ENCODE data around the gene AGPAT3.

AGPAT3 gene

DNA sequence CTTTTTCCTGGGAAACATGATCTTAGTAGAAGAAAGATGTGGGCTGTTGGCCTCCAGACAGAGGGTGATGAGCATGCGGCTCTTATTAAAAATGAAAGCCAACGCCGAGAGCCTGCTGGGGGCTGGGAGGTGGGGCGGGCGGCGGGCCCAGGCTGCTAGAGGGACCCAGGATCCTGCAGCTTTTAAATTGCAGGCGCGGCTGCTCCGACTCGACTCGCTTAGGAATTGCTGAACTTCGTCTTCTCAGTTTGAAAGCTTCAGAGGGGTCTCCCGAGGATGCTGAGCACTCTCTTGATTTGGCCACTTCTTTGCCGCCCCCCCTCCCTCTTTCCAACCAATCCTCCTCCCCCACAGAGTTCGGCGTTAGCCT lies 1.2 kb downstream of the AGPAT3 start:
- peak; percentile 66 for DNase-seq

DNA sequence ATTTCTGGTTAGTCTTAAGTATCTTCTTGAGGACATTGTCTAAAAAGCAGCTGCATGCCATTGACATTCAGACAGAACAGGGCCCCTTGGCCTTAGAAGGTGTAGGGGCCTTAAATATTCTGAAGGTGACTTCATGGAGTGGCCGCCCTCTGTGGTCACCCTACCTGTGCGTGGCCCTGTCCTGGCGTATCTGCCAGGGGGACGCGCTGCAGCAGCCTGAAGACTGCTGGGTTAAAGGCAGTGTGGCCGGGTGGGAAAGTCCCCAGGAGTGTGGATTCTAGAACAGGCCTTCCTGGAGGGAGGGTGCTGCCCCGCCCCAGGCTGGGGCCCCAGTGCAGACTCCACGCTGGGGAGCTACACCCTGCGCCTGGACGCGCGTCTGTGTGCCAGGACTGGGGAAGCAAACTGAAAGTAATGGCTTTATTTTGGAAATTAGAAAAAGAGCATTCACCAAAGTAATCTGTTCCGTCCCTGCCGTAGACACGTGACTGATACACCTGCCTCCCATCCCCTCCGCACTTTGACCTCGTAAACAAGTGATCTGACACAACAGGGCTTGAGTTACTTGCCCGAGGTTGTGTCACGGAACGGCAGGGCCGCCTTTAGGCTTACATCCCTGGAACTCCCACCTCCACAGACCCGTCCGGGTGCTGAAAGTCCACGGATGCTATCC lies 1.8 kb downstream of the AGPAT3 start:
- DNase-seq, result peak; percentile 51

DNA sequence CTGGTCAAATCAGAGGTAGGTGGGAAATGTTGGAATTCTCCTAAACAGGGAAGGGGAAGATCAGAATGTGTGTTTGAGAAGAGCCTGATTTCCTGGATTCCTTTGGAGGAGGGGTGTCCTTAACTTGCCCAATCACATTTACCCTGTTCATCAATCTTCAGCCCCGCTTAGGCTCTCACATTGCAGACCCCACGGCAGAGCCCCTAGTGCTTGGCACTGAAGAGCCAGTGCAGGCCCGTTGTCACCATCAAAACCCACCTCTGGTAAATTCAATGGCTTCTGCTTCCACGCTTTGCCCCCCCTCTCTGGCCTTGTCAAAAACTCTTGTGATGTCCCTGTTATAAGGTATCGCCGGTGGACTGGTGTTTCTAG lies 2.3 kb downstream of the AGPAT3 start:
- DNase-seq, result no peak

DNA sequence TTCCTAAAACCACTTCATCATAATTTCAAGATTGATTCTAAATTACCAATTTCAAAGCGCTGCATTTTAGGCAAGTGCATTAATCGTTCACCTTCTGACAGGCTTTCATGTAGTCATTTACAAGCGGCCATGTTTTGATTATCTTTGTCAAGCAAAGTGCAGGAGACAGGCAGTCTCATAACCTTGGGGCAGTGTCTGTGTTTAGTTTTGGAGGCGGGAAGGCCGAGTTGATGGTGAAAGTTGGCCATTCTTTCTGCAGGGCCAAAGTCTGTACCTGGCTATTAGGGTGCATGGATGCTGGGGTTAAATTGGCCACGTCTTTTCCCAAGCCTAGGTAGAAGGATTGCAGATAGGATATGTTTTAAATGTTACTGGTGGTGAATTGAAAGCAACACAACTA lies 2.9 kb downstream of the AGPAT3 start:
- DNase-seq, result no peak

DNA sequence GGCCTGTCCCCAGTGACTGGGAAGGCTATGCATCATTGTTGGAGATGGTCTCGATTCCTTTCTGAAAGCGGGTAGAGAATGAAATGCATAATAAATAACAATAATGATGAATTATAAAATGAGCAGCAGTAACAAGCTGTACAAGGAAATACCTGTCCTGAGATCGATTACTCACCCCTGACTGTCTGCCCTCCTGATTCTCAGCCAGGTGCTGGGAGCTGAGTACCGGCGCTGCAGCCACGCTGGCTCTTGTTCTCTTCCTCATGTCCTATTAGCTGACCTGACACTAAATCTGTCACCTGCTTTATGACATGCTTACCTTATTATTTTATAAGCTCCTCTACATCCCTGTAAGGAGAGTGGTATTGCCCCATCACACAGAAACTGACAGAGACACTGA lies 3.4 kb downstream of the AGPAT3 start:
- no peak for DNase-seq

DNA sequence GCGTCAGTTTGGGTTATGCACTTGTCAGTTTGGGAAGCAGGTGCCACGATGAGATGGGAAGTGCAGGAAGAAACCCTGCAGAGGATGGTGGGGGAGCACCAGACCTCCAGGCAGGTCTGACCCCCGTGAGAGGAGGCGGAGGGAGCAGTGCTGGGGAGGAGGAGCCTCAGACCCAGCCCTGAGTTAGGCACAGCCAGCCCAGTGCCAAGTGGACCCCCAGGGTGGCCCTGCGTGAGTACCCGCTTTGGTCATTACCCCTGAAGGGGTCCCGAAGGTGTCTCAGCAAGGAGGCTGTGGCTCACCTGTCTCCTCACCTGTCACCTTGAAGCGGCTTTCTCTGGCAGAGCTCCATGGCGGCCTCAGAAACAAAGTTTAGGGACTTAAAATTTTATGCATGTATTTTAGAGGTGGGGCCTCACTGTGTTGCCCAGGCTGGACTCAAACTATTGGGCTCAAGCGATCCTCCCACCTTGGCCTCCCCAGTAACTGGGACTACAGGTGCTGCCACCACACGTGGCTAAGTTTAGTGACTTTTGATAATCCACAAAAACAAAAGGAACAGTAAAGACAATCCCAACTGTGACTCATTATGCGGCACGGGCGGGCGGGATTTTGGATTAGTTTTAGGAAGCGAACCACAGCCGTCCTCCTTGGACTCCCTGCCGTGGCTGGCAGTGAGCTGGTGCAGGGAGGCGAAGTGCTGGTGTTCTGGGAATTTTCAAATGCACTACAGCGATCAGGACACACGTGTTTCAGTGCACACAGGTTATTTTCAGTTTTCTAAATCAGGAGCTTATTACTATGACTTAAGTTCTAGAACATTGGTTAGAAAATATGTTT lies 4.7 kb downstream of the AGPAT3 start:
- DNase-seq, result no peak

DNA sequence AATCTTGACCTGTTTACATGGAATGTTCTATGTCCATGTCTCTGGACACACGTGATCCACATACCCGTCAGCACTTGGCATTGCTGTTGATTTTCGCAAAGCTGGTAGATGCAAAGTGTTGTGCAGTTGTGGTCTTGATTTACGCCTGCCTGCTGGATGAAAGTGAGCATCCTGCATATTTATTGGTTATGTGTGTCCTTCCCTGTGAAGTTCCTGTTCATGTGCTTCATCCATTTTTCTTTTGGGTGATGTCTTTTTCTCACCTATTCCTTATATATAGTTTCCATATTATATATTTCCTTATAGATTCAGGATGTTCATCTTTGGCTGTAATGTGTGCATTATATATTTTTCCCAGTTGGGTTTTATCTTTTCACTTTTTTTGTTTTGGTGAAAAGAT lies 6.5 kb downstream of the AGPAT3 start:
- no peak for DNase-seq

DNA sequence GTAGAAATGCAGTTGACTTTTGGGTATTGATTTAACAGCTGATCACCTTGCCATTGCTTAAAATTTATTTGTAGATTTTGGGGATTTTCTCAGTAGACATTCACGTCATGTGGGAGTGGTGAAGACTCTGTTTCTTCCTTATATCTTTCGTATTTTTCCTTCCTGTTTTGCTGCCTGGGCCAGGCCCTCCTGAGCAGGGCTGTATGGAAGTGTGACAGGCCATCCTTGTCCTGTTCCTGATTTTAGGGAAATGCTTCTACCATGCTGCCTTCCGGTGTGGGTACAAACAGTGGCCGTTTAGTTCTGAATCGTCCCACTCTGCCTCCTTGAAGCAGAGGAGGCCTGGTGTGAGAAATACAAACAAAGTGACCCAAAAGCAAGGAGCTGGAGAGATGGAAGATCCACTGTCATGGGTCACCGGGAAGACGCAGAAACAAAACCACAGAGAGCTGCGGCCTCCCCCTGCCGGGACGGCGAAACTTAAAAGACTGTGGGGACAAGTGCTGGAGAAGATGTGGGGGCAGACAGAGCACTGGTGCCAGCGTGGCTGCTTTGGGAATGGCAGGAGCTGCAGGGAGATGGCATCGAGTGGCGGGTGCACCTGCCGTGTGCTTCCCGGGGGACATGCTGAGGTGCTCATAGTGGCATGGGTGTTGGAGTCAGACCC lies 7.6 kb downstream of the AGPAT3 start:
- no peak for DNase-seq

DNA sequence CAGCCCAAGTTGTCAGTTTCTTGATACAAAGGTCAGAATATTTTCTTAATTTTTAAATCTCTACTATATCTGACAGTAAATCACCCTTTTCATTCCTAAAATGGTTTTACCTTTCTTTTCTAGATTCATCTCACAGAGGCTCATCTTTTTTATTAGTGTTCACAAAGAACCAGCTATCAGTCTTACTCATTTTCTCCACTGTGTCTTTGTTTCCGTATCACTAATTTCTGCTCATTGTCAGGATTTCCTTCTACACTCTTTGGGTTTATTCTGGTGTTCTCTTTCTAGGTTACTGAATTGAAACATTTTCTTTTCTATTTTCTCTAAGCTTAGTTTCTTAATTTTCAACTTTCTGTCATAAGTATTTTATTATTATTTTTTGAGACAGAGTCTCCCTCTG lies 8.7 kb downstream of the AGPAT3 start:
- DNase-seq, result no peak

DNA sequence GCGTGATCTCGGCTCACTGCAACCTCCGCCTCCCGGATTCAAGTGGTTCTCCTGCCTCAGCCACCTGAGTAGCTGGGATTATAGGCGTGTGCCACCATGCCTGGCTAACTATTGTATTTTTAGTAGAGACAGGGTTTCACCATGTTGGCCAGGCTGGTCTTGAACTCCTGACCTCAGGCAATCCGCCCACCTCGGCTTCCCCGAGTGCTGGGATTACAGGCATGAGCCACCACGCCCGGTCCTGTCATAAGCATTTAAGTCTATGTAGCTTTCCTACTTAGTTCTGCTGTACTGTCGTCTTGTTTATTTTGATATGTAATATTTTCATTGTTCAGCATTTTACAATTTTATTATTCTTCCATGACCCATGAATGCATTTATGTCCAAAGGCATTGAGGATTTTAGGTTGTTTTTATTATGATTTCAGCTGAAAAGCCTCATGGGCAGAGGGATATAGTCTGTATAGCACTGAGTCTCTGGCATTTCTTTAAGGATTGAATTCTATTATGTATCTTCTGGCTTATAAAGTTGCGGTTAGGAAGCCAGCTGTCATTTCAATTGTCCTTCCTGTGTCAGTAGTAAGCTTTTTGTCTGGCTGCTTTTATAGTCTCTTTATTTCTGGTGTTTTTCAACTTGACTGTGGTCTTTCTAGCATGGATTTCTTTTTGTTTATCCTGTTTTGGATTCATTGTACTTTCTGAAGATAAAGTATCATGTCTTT lies 9.2 kb downstream of the AGPAT3 start:
- DNase-seq, result no peak

DNA sequence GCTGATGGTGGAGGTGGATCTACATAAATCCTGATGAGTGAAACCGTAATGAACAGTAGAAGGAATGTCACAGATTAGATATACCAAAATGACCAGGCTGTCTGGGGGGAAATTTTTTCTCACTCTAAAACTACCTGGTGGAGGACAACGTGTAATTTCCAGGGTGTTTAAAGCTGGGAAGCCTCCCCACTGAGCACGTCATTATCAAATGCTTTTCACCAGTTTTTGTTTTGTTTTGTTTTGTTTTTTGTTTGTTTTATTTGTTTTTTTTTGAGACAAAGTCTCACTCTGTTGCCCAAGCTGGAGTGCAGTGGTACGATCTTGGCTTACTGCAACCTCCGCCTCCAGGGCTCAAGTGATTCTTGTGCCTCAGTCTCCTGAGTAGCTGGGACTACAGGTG lies 11.6 kb downstream of the AGPAT3 start:
- no peak for DNase-seq

DNA sequence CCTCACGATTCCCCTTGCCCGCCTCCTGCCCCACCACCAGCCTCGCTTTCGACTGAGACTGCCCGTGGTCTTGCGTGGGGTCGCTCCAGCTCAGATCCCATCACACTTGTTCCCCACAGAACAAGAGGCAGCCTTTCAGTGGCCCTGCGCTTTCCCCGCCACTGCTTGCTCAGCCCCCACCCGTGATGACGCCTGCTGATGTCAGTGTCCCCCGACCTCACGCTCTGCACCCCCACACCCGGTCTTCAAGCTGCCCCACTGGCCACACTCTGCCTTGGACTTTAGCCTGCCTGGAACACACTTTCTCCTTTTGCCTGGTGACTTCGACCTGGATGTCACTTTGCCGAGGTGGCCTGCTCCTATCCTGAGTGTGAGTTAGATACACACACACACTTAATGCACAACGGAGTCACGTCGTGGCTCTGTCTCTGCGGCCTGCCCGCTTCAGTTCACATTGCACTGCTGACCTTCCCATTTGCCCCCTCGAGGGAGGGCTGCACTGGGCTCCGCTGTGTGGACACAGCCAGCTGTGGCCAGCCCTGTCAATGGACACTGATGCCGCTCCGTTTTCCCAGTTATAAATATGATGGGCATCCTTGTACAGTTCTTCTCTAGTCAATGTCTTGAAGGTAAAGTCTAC lies 13.0 kb downstream of the AGPAT3 start:
- DNase-seq, result no peak

DNA sequence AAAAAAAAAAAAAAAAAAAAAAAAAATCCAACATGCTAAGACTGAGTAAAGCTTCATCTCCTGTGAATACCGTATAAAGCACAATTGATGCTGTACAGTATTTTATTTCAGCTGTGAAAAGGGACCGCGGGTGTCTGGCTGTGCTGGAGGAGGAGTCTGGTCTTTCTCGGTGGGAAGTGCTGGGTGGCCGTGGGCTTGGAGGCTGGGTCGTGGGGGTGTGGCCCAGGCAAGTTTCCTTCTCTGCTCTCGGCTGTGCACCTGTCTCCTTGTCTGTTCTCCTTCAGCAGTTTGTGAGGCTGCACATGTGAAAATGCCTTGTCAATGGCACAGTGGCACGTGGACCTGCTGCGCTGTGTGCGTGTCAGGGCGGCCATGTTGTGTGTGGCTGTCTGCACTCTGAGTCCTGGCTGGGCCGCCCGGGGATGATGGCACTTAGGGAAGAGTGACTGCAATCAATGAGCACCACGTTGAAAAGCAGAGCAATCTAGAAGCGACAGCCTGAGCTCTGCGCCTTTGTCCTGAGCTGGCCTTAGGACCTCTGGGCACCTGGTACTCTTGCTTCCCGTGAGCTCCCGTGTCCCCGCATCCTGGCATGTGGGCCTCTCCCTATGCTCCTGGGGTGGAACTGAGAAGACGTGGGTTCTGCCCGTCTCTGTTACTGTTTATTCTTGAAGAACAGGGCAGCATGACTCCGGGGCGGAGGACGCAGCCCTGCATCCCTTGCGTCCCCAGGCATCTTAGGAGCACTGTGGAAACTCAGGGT lies 14.5 kb downstream of the AGPAT3 start:
- DNase-seq, result no peak

DNA sequence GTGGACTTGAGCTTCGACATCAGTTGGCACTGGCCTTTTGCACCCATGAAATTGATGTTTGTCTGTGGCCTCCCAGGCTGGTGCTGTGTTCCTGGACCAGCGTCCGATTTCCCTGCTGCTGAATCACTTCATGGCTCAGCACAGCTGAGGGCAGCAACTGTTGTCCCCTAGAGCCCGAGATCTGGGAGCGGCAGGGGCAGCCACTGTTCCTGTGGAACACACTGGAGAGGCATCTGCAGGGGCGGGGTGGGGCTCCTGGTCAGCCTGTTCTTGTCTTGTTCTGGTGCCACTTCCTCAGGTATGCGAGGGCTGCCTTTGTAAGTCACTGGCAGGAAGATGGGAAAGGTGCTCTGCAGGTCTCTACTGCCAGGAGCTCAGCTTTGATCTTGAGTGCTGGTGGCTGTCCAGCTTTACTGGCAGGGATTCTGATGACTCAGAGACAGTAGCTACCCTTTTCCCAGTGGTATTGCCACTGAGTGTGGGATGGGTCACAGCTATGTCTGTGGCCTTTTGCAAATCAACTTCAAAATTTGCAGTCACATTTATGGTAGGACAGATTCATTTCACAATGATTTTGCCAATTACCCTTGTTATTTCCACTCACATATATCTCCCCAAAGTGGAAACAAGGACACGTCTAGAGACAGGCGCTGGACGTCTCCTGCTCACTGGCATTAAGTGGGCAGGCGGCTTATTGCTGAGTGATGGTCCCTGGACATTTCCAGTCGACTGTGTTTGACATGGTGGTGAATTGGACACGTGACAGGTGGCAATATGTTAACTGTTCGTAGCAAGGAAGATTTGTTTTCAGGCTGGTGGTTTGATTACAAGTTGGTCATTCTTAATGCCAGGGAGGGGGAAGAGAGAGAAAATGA lies 15.3 kb downstream of the AGPAT3 start:
- no peak for DNase-seq

DNA sequence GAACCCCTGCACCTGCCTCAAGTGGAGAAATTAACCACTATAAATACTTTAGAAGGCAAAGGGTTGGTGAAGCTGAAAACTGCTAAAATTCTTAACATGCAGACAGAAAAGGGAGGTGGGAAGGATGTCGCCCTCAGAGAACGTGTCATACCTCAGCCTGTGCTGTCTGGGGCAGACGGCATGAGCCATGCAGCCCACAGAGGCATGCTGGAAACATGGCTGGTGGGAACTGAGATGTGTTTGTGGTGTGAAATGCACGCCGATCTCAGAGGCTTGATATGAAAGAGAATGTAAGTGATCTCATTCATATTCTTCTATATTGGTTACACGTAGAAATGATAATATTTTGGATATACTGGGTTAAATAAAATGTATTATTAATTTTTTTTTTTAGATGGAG lies 16.3 kb downstream of the AGPAT3 start:
- no peak for DNase-seq

DNA sequence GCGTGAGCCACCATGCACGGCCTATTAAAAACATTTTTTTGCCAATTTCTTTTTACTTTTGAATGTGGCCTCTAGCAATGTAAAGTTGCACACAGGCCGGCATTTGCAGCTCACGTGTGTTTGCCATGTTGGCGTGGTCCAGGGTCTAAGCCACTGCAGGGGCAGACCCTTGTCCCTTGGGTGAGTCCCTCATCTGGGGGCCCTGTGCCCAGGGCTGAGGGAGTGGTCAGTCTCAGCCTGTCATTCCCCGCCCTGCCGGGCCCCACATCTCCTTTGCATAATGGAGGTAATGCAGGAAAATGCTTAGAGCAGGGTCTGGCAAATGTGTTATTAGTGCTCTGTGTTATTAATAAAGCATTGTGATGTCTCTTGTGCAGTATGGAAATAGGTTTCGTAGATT lies 16.9 kb downstream of the AGPAT3 start:
- DNase-seq, result no peak

DNA sequence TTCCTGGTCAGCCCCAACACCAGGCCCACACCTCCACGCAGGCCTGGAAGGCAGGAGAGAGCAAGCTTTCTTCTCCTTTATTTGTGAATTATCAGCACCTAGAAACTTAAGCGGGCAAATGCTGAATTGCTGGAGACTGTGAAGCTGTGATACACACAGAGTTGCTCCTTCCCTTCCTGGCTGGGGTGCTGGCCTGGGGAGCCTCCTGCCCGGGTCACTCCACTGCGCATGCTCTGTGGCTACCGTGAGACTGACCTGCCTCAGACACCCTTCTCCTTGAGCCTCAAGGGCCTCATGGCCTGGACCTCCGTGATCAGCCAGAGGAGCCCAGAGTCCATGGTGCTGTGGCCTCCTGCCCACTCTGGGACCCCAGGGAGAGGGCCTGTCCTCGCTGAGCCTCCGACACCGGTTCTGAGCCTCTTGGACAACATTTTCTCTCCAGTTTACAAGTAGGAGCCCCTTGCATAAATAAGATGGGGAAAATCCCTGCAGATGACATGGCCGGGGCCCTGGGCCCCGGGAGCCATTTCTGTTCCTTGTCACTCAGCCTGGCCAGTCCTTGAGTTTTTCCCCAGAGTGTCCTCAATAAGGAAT lies 18.0 kb downstream of the AGPAT3 start:
- DNase-seq, result no peak

DNA sequence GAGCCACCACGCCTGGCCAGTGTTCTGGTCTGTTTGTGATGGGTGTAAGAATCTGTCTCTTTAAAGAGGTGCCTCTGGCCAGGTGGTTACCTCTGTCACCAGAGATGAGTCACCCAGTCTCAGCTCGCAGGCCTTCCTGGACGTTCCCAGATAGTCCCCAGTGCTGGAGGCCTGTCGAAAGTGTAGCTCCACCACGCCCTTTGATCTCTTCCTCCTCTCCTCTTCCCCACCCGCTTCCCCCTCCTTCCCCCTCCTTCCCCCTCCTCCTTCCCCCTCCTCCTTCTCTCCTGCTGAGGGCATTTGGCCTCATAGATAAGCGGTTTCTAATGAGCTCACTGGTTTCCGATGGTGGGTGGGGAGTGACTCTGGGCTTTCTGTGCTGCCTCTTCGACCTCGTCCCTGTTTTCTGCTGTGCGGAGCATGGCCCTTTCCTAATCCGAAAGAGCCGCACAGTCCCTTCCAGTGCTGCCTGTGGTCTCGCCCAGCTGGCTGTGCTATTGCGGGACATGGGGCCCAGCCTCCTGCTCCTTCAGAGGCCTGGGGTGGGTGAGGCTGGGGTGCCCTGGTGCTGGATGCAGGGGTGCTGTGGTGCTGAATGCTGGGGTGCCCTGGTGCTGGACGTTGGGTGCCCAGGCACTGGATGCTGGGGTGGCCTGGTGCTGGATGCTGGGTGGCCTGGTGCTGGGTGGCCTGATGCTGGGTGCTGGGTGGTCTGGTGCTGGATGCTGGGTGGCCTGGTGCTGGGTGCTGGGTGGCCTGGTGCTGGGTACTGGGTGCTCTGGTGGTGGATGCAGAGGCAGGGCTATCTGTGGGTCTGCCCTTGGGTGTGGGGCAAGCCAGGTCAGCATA lies 19.2 kb downstream of the AGPAT3 start:
- peak; percentile 34 for DNase-seq

DNA sequence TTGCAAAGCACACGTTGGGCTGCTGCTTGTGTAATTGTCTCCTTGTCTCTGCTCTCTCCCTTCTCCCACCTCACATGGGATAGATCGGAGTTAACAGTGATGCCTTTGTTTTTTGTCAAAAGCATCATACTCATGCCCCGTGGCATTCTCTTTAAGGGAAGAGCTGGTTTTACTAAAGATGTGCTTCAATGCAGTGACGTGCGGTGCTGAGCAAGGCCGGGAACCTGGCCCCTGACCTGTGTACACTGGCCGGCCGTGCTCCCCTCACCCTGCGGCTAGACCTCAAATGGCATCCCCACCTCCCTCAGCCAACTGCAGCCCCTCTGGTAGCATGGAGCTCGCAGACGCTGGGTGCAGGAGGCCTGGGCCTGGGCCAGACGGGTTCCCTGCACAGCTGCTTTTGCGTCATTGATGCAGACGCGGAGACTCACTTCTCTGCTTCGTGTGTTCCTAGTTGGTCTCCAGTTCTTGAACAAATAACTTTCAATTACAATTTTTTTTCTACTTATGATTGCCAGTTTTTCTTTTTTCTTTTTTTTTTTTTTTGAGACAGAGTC lies 19.9 kb downstream of the AGPAT3 start:
- no peak for DNase-seq

Measured in RPMI8226 (cell line).